ENCODE measurements around the gene SMPDL3A. TPM values are rescaled to one million over a fixed set of nuclear protein-coding genes. Genes with fewer than 3 reads are reported as not detected.

Gene SMPDL3A
- total and polyA plus RNA-seq, 2 donors, result 13.7 to 25.9 TPM

GRCh38 chr6:122754191-122754731, 34.8 kb upstream of the SMPDL3A start:
- no peak for DNase-seq (ENCODE audit: extremely low spot score)
- whole genome bisulfite sequencing, result 78% methylated on average over 5 of the region's 5 CpGs
- no peak overlapping the region for H3K27ac ChIP-seq (ENCODE audit: low read depth)
- no peaks in the 10 kb centered on the region for H3K4me1 ChIP-seq (ENCODE audit: insufficient read depth)
- no peaks in the 10 kb centered on the region for H3K36me3 ChIP-seq (ENCODE audit: insufficient read depth)
- no peak overlapping the region for H3K4me3 ChIP-seq (ENCODE audit: low read depth, low read length)

- Histone ChIP-seq H3K36me3 (ENCODE audit: insufficient read depth) (no peaks in the 10 kb centered on the region), H3K4me3 (ENCODE audit: low read depth, low read length) (no peak overlapping the region), H3K27ac (ENCODE audit: low read depth) (no peak overlapping the region), H3K4me1 (ENCODE audit: insufficient read depth) (no peaks in the 10 kb centered on the region)
- 65% methylated on average over 9 of the region's 9 CpGs for WGBS
- no peak for DNase-seq (ENCODE audit: extremely low spot score)
Observed at GRCh38 chr6:122755901-122756300, 33.2 kb upstream of the SMPDL3A start.

- WGBS, result 56% methylated on average over 1 of the region's 1 CpG
Observed at GRCh38 chr6:122758927-122759334, 30.1 kb upstream of the SMPDL3A start.

GRCh38 chr6:122760330-122760729, 28.7 kb upstream of the SMPDL3A start:
- Histone ChIP-seq H3K4me3 (ENCODE audit: low read depth, low read length) (no peak overlapping the region), H3K27ac (ENCODE audit: low read depth) (no peak overlapping the region), H3K36me3 (ENCODE audit: insufficient read depth) (no peaks in the 10 kb centered on the region), H3K4me1 (ENCODE audit: insufficient read depth) (no peaks in the 10 kb centered on the region)
- DNase-seq (ENCODE audit: extremely low spot score), result no peak

More at GRCh38 chr6:122758927-122759334, 30.1 kb upstream of the SMPDL3A start:
- Histone ChIP-seq H3K4me3 (ENCODE audit: low read depth, low read length) (no peak overlapping the region), H3K4me1 (ENCODE audit: insufficient read depth) (no peaks in the 10 kb centered on the region), H3K27ac (ENCODE audit: low read depth) (no peak overlapping the region), H3K36me3 (ENCODE audit: insufficient read depth) (no peaks in the 10 kb centered on the region)
- DNase-seq (ENCODE audit: extremely low spot score), result no peak

GRCh38 chr6:122766256-122766655, 22.8 kb upstream of the SMPDL3A start:
- H3K4me3 ChIP-seq (ENCODE audit: low read depth, low read length), result no peak overlapping the region
- no peaks in the 10 kb centered on the region for H3K36me3 ChIP-seq (ENCODE audit: insufficient read depth)
- no peaks in the 10 kb centered on the region for H3K4me1 ChIP-seq (ENCODE audit: insufficient read depth)
- DNase-seq (ENCODE audit: extremely low spot score), result no peak
- no peak overlapping the region for H3K27ac ChIP-seq (ENCODE audit: low read depth)

- DNase-seq (ENCODE audit: extremely low spot score), result no peak
- H3K27ac ChIP-seq (ENCODE audit: low read depth), result no peak overlapping the region
- WGBS, result 61% methylated on average over 1 of the region's 1 CpG
- H3K4me1 ChIP-seq (ENCODE audit: insufficient read depth), result no peaks in the 10 kb centered on the region
- H3K36me3 ChIP-seq (ENCODE audit: insufficient read depth), result no peaks in the 10 kb centered on the region
- no peak overlapping the region for H3K4me3 ChIP-seq (ENCODE audit: low read depth, low read length)
Observed at GRCh38 chr6:122770835-122771601, 18.0 kb upstream of the SMPDL3A start.

- H3K4me1 ChIP-seq (ENCODE audit: insufficient read depth), result no peaks in the 10 kb centered on the region
- WGBS, result 82% methylated on average over 3 of the region's 3 CpGs
Observed at GRCh38 chr6:122772724-122773415, 16.2 kb upstream of the SMPDL3A start.

GRCh38 chr6:122775975-122776374, 13.1 kb upstream of the SMPDL3A start:
- no peak overlapping the region for H3K4me3 ChIP-seq (ENCODE audit: low read depth, low read length)
- no peaks in the 10 kb centered on the region for H3K4me1 ChIP-seq (ENCODE audit: insufficient read depth)
- H3K36me3 ChIP-seq (ENCODE audit: insufficient read depth), result no peaks in the 10 kb centered on the region
- H3K27ac ChIP-seq (ENCODE audit: low read depth), result no peak overlapping the region
- no peak for DNase-seq (ENCODE audit: extremely low spot score)

More at GRCh38 chr6:122772724-122773415, 16.2 kb upstream of the SMPDL3A start:
- Histone ChIP-seq H3K4me3 (ENCODE audit: low read depth, low read length) (no peak overlapping the region), H3K27ac (ENCODE audit: low read depth) (no peak overlapping the region), H3K36me3 (ENCODE audit: insufficient read depth) (no peaks in the 10 kb centered on the region)
- DNase-seq (ENCODE audit: extremely low spot score), result no peak

GRCh38 chr6:122778302-122778701, 10.8 kb upstream of the SMPDL3A start:
- WGBS, result 94% methylated on average over 5 of the region's 5 CpGs
- H3K27ac ChIP-seq (ENCODE audit: low read depth), result no peak overlapping the region
- H3K36me3 ChIP-seq (ENCODE audit: insufficient read depth), result no peaks in the 10 kb centered on the region
- H3K4me1 ChIP-seq (ENCODE audit: insufficient read depth), result no peaks in the 10 kb centered on the region
- no peak overlapping the region for H3K4me3 ChIP-seq (ENCODE audit: low read depth, low read length)
- no peak for DNase-seq (ENCODE audit: extremely low spot score)

- H3K36me3 ChIP-seq (ENCODE audit: insufficient read depth), result no peaks in the 10 kb centered on the region
- no peaks in the 10 kb centered on the region for H3K4me1 ChIP-seq (ENCODE audit: insufficient read depth)
- DNase-seq (ENCODE audit: extremely low spot score), result no peak
- 68% methylated on average over 13 of the region's 13 CpGs for WGBS
- H3K27ac ChIP-seq (ENCODE audit: low read depth), result no peak overlapping the region
- H3K4me3 ChIP-seq (ENCODE audit: low read depth, low read length), result no peak overlapping the region
Observed at GRCh38 chr6:122778985-122779661, 9.9 kb upstream of the SMPDL3A start.

GRCh38 chr6:122779667-122780066, 9.4 kb upstream of the SMPDL3A start, which contains the start of gene FABP7:
Gene FABP7 (plus strand): TSS chr6:122779716. CDS start chr6:122779795, 79 bp downstream.
- H3K36me3 ChIP-seq (ENCODE audit: insufficient read depth), result no peaks in the 10 kb centered on the region
- H3K4me3 ChIP-seq (ENCODE audit: low read depth, low read length), result no peak within 1 kb of the TSS
- H3K4me1 ChIP-seq (ENCODE audit: insufficient read depth), result no peaks in the 10 kb centered on the region
- no peak within 1 kb of the TSS for H3K27ac ChIP-seq (ENCODE audit: low read depth)
- WGBS, result 82% methylated on average over 3 of the region's 3 CpGs
- no peak for DNase-seq (ENCODE audit: extremely low spot score)

GRCh38 chr6:122780114-122780513, 8.9 kb upstream of the SMPDL3A start:
- DNase-seq (ENCODE audit: extremely low spot score), result no peak
- no peaks in the 10 kb centered on the region for H3K36me3 ChIP-seq (ENCODE audit: insufficient read depth)
- no peak overlapping the region for H3K4me3 ChIP-seq (ENCODE audit: low read depth, low read length)
- no peak overlapping the region for H3K27ac ChIP-seq (ENCODE audit: low read depth)
- 63% methylated on average over 5 of the region's 5 CpGs for WGBS
- no peaks in the 10 kb centered on the region for H3K4me1 ChIP-seq (ENCODE audit: insufficient read depth)

- H3K36me3 ChIP-seq (ENCODE audit: insufficient read depth), result no peaks in the 10 kb centered on the region
- no peak overlapping the region for H3K4me3 ChIP-seq (ENCODE audit: low read depth, low read length)
- 97% methylated on average over 7 of the region's 7 CpGs for WGBS
- no peaks in the 10 kb centered on the region for H3K4me1 ChIP-seq (ENCODE audit: insufficient read depth)
- DNase-seq (ENCODE audit: extremely low spot score), result no peak
- no peak overlapping the region for H3K27ac ChIP-seq (ENCODE audit: low read depth)
Observed at GRCh38 chr6:122781716-122782115, 7.3 kb upstream of the SMPDL3A start.
